Right lobe of liver (tissue), 4 donors: ENCODE results near the gene OLIG2.

Experiments used
- CTCF ChIP-seq, 4 donors: fragments of 200-600 bp in 3 of 4; fragments of 450-650 bp in 1 of 4; IDR thresholded peaks; one replicate each; pipeline versions ENCODE4 v1.5.1 to v1.8.0; 2016 to 2022; ENCODE audit warnings: antibody characterized with exemption in 4 of 4, mild to moderate bottlenecking in 2 of 4
- POLR2A ChIP-seq: fragments of 450-650 bp; IDR thresholded peaks from one replicate; pipeline ENCODE4 v1.6.1; 2017; ENCODE audit warnings: antibody characterized with exemption, mild to moderate bottlenecking
- donor health status: DM: no; HTN: no; CAD: no.
- donor health status: DM: no; HTN: no; CAD: no.
- donor health status: DM: no; HTN: yes; CAD: no.

- TF ChIP-seq CTCF (IDR thresholded peaks at IDR 0.05) (no peak), POLR2A (no peak)
Measured at GRCh38 chr21:33059380-33059841, 33.7 kb downstream of the OLIG2 start.
